Neural cell (in vitro differentiated cells): ENCODE data around the gene FGF11. TPM values are rescaled to one million over a fixed set of nuclear protein-coding genes. Genes with fewer than 3 reads are reported as not detected.

Experiments used
- H2AFZ ChIP-seq: fragments of 200-600, 300-800 bp; sonication (generic), shearing (Covaris generic); 2 replicates; pipeline ENCODE4 v1.6.0; 2014; ENCODE audit warnings: low read depth, mild to moderate bottlenecking, antibody characterized with exemption, low read length, moderate library complexity
- H3F3A ChIP-seq: fragments of 200-600 bp; shearing (Covaris generic); 2 replicates; pipeline ENCODE4 v1.6.1; 2016; ENCODE audit warnings: mild to moderate bottlenecking, moderate library complexity, mixed read lengths, antibody characterized with exemption, low read length; ENCODE audit not compliant: insufficient read depth, poor library complexity, severe bottlenecking
- H3K27ac ChIP-seq: fragments of 200-600, 300-800 bp; sonication (generic), shearing (Covaris generic); 2 replicates; pipeline ENCODE4 v1.5.1; 2014; ENCODE audit warnings: mild to moderate bottlenecking, low read length, moderate library complexity
- H3K27me3 ChIP-seq: fragments of 300-800, 200-600 bp; sonication (generic), shearing (Covaris generic); 2 replicates; pipeline ENCODE4 v1.6.0; 2014; ENCODE audit warnings: mild to moderate bottlenecking, low read depth, low read length, moderate library complexity; ENCODE audit not compliant: insufficient read depth
- H3K36me3 ChIP-seq: fragments of 300-800, 200-600 bp; sonication (generic), shearing (Covaris generic); 2 replicates; pipeline ENCODE4 v1.5.1; 2014; ENCODE audit warnings: mild to moderate bottlenecking, antibody characterized with exemption, low read length, moderate library complexity; ENCODE audit not compliant: insufficient read depth
- H3K4me2 ChIP-seq: fragments of 300-800, 200-600 bp; sonication (generic), shearing (Covaris generic); 2 replicates; pipeline ENCODE4 v1.6.0; 2014; ENCODE audit warnings: mild to moderate bottlenecking, low read length
- H3K4me3 ChIP-seq: fragments of 300-800, 200-600 bp; sonication (generic), shearing (Covaris generic); 2 replicates; pipeline ENCODE4 v1.5.1; 2014; ENCODE audit warnings: mild to moderate bottlenecking, low read length, moderate library complexity
- H3K79me2 ChIP-seq: fragments of 200-600 bp; shearing (Covaris generic); replicated peaks from 2 replicates; pipeline ENCODE4 v1.6.0; 2014; ENCODE audit warnings: mild to moderate bottlenecking, low read length, moderate library complexity; ENCODE audit not compliant: insufficient read depth
- H3K9ac ChIP-seq: fragments of 300-800, 200-600 bp; sonication (generic), shearing (Covaris generic); 2 replicates; pipeline ENCODE4 v1.6.1; 2016; ENCODE audit warnings: mild to moderate bottlenecking, low read length, mixed read lengths
- H3K9me2 ChIP-seq: fragments of 200-600 bp; shearing (Covaris generic); 2 replicates; pipeline ENCODE4 v1.6.1; 2016; ENCODE audit warnings: mild to moderate bottlenecking, low read length, mixed read lengths; ENCODE audit not compliant: insufficient read depth
- H3K9me3 ChIP-seq: fragments of 200-600, 300-800 bp; sonication (generic), shearing (Covaris generic); 2 replicates; pipeline ENCODE4 v1.6.1; 2016; ENCODE audit warnings: mild to moderate bottlenecking, mixed run types, low read length, moderate library complexity, mixed read lengths
- H4K20me1 ChIP-seq: fragments of 200-600 bp; shearing (Covaris generic); 2 replicates; pipeline ENCODE4 v1.6.1; 2016; ENCODE audit warnings: mild to moderate bottlenecking, mixed run types; ENCODE audit not compliant: insufficient read depth
- EP300 ChIP-seq: fragments of 450-650 bp; conservative IDR thresholded peaks from 2 replicates; pipeline ENCODE4 v1.6.1; 2014; ENCODE audit warnings: antibody characterized with exemption, mild to moderate bottlenecking, moderate library complexity; ENCODE audit not compliant: poor library complexity, severe bottlenecking
- EZH2 ChIP-seq: fragments of 200-600, 300-800 bp; shearing (Covaris generic), sonication (generic); IDR thresholded peaks from 2 replicates; pipeline ENCODE4 v1.6.1; 2014; ENCODE audit warnings: antibody characterized with exemption, low read length, borderline replicate concordance, mild to moderate bottlenecking; ENCODE audit not compliant: insufficient read depth, poor library complexity, severe bottlenecking
- MXI1 ChIP-seq: fragments of 450-650 bp; conservative IDR thresholded peaks from 2 replicates; pipeline ENCODE4 v1.6.1; 2014; ENCODE audit warnings: antibody characterized with exemption, mild to moderate bottlenecking; ENCODE audit not compliant: poor library complexity, severe bottlenecking
- POLR2AphosphoS5 ChIP-seq: IDR thresholded peaks from 2 replicates; pipeline ENCODE4 v1.6.1; 2012
- RAD21 ChIP-seq: fragments of 450-650 bp; conservative IDR thresholded peaks from 2 replicates; pipeline ENCODE4 v1.6.1; 2014; ENCODE audit warnings: antibody characterized with exemption, mild to moderate bottlenecking, moderate library complexity
- SMC3 ChIP-seq: fragments of 450-650 bp; conservative IDR thresholded peaks from 2 replicates; pipeline ENCODE4 v1.6.1; 2014; ENCODE audit warnings: antibody characterized with exemption, mild to moderate bottlenecking, moderate library complexity; ENCODE audit not compliant: poor library complexity
- TAF1 ChIP-seq: IDR thresholded peaks from 2 replicates; pipeline ENCODE4 v1.6.1; 2012; ENCODE audit warnings: low read depth
- polyA plus RNA-seq: library from polyadenylated mRNA; depleted of rRNA; stranded (reverse); fragments of >200 nt; gene quantifications from 2 replicates; pipeline ENCODE4 v1.2.3, GENCODE V29; 2014
- TF ChIP-seq, protein P1 (sequence below): IDR thresholded peaks from 2 replicates; pipeline ENCODE4 v1.6.1; 2012; ENCODE audit warnings: borderline replicate concordance
- TF ChIP-seq, protein P2 (sequence below): fragments of 450-650 bp; IDR thresholded peaks from 2 replicates; pipeline ENCODE4 v1.5.1; 2014; ENCODE audit warnings: antibody characterized with exemption, mild to moderate bottlenecking, moderate library complexity; ENCODE audit not compliant: poor library complexity, severe bottlenecking

FGF11 gene
- polyA plus RNA-seq, 1 donor from 2014 or later: 16.4 TPM

DNA sequence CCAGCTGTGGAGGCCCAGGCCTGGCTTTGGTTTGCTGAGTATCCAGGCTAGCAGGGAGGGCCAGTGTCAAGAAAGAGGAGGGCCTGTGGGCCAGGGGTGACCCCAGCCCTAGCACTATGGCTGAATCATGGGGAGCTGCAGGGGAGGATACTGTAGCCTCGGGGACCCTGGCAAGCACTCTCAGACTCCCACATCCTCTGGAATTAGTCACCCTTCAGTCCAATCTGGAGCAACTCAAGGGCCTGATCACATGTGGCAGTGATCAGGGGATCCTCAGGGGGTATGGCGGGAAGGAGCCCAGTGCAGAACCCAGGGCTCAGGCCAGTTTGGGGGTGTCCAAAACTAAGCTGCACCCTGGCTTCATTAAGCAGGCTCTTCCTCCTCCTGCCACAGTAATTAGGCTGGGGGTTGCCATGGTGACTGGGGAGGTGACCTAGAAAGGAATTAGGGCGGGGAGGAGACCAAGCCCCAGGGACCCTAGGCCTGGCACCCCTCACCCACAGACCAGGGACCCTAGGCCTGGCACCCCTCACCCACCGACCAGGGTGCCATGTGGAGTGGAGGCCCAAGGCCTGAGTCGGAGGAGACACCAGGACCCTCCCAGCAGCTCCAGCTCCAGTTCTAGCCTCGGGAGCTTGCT is 25.8 kb upstream of the FGF11 start:
- Histone ChIP-seq H3K79me2 (no peaks in the 10 kb centered on the region), H3K9ac (no peak overlapping the region), H2AFZ (no peak overlapping the region), H3K36me3 (no peaks in the 10 kb centered on the region), H3K4me3 (no peak overlapping the region), H4K20me1 (peaks cover 4% of the 10 kb centered on the region), H3K9me2 (no peaks in the 10 kb centered on the region), H3K27ac (no peak overlapping the region), H3K4me2 (no peak overlapping the region), H3K27me3 (no peaks in the 10 kb centered on the region), H3F3A (no peaks in the 10 kb centered on the region), H3K9me3 (no peaks in the 10 kb centered on the region)
- TF ChIP-seq, protein P1, sequence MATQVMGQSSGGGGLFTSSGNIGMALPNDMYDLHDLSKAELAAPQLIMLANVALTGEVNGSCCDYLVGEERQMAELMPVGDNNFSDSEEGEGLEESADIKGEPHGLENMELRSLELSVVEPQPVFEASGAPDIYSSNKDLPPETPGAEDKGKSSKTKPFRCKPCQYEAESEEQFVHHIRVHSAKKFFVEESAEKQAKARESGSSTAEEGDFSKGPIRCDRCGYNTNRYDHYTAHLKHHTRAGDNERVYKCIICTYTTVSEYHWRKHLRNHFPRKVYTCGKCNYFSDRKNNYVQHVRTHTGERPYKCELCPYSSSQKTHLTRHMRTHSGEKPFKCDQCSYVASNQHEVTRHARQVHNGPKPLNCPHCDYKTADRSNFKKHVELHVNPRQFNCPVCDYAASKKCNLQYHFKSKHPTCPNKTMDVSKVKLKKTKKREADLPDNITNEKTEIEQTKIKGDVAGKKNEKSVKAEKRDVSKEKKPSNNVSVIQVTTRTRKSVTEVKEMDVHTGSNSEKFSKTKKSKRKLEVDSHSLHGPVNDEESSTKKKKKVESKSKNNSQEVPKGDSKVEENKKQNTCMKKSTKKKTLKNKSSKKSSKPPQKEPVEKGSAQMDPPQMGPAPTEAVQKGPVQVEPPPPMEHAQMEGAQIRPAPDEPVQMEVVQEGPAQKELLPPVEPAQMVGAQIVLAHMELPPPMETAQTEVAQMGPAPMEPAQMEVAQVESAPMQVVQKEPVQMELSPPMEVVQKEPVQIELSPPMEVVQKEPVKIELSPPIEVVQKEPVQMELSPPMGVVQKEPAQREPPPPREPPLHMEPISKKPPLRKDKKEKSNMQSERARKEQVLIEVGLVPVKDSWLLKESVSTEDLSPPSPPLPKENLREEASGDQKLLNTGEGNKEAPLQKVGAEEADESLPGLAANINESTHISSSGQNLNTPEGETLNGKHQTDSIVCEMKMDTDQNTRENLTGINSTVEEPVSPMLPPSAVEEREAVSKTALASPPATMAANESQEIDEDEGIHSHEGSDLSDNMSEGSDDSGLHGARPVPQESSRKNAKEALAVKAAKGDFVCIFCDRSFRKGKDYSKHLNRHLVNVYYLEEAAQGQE: no peak
- no peak for TF ChIP-seq SMC3
- no peak for TF ChIP-seq TAF1
- no peak for TF ChIP-seq POLR2AphosphoS5
- no peak for TF ChIP-seq EP300
- no peak for TF ChIP-seq EZH2

DNA sequence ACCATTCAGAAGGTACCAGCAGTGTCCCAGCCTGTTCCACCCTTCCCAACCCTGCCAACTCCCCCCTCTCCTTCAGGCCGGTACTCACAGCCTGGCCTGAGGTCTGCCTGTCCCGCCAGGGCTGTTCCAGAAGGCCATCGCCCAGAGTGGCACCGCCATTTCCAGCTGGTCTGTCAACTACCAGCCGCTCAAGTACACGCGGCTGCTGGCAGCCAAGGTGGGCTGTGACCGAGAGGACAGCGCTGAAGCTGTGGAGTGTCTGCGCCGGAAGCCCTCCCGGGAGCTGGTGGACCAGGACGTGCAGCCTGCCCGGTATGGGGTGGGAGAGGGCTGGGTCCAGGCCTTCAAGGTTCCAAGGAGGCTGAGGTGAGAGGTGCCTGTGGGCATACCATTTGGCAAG is 24.5 kb upstream of the FGF11 start:
- H3K9me3 ChIP-seq: no peaks in the 10 kb centered on the region
- H3K36me3 ChIP-seq: no peaks in the 10 kb centered on the region
- no peaks in the 10 kb centered on the region for H3K79me2 ChIP-seq
- H3K27ac ChIP-seq: no peak overlapping the region
- no peak for TF ChIP-seq EZH2
- no peak for TF ChIP-seq RAD21
- TF ChIP-seq, protein P1: no peak
- TF ChIP-seq TAF1: no peak
- no peak for TF ChIP-seq POLR2AphosphoS5
- TF ChIP-seq, protein P2, sequence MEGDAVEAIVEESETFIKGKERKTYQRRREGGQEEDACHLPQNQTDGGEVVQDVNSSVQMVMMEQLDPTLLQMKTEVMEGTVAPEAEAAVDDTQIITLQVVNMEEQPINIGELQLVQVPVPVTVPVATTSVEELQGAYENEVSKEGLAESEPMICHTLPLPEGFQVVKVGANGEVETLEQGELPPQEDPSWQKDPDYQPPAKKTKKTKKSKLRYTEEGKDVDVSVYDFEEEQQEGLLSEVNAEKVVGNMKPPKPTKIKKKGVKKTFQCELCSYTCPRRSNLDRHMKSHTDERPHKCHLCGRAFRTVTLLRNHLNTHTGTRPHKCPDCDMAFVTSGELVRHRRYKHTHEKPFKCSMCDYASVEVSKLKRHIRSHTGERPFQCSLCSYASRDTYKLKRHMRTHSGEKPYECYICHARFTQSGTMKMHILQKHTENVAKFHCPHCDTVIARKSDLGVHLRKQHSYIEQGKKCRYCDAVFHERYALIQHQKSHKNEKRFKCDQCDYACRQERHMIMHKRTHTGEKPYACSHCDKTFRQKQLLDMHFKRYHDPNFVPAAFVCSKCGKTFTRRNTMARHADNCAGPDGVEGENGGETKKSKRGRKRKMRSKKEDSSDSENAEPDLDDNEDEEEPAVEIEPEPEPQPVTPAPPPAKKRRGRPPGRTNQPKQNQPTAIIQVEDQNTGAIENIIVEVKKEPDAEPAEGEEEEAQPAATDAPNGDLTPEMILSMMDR: no peak
- TF ChIP-seq EP300: no peak
- TF ChIP-seq MXI1: no peak
- TF ChIP-seq SMC3: no peak
- no peak overlapping the region for H3K4me3 ChIP-seq
- no peaks in the 10 kb centered on the region for H3F3A ChIP-seq
- H2AFZ ChIP-seq: no peak overlapping the region
- peaks cover 4% of the 10 kb centered on the region for H4K20me1 ChIP-seq
- no peaks in the 10 kb centered on the region for H3K27me3 ChIP-seq
- H3K9ac ChIP-seq: no peak overlapping the region
- H3K9me2 ChIP-seq: no peaks in the 10 kb centered on the region
- no peak overlapping the region for H3K4me2 ChIP-seq
